ENCODE data around the gene FAM89A.
"Not testable (repeated sequence)": the region's sequence is repeated elsewhere in the genome, so short reads cannot be mapped to it uniquely, and the experiment has no call there.

Gene FAM89A

DNA sequence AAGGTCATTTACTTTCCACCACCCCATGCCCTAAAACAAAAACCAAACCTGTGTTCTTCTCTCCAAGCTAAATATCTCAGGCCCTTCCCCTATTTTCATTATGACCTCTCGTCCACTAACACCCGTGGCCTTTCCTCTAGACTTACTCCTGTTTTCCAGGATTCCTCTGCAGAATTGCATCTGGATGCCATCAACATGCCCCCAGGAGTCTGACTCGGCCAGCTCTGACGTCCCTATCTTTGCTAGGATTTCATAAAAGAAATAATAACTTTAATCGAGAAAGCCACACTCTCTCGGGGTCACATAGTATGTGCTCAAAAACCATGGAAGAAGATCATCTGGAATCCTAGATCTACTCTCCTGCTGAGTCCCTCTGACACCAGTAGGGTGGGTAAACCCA lies 13.5 kb downstream of the FAM89A start:
- Histone ChIP-seq H3K36me3 (ENCODE audit: control insufficient read depth in 5 of 5, insufficient read depth in 5 of 5, low read length in 5 of 5) (peaks cover 0 to 8% (median 4%) of the 10 kb centered on the region in 5 donors), H3K27me3 (ENCODE audit: control insufficient read depth in 5 of 5, insufficient read depth in 4 of 5, low read length in 5 of 5) (no peaks in the 10 kb centered on the region), H3K9ac (ENCODE audit: low read length in 5 of 5) (peak overlapping the region in 1 of 5 donors; percentile 6), H3K4me1 (ENCODE audit: control insufficient read depth in 5 of 5, insufficient read depth in 5 of 5, low read length in 5 of 5) (peaks cover 2 to 41% (median 39%) of the 10 kb centered on the region in 5 donors), H3K4me3 (ENCODE audit: low read depth in 1 of 5, low read length in 5 of 5) (no peak overlapping the region), H3K27ac (ENCODE audit: low read depth, low read length) (peak overlapping the region; percentile 43), H3K9me3 (ENCODE audit: control insufficient read depth in 5 of 5, low read length in 5 of 5) (no peaks in the 10 kb centered on the region)

DNA sequence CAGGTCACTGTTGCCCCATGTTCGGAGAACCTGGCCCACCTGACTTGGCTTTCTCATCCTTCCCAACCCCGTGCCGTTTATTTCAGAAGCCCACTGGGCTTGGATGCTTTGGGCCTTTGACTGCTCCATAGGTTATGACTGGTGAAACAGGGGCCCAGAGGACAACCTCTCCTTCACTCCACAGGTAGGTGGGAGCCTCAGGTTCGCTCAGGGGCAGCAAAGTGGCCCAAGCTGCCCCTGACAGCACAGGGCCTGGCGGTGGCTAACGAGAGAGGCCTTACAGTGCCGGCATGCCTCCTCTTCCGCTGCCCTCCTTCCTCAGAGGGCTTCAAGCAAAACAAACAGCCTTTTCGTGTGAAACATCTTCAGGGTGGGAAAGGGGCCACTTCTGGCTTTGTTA lies 16.9 kb downstream of the FAM89A start:
- Histone ChIP-seq H3K27me3 (ENCODE audit: control insufficient read depth in 5 of 5, insufficient read depth in 4 of 5, low read length in 5 of 5) (no peaks in the 10 kb centered on the region), H3K9me3 (ENCODE audit: control insufficient read depth in 5 of 5, low read length in 5 of 5) (no peaks in the 10 kb centered on the region), H3K4me1 (ENCODE audit: control insufficient read depth in 5 of 5, insufficient read depth in 5 of 5, low read length in 5 of 5) (peaks cover 5 to 49% (median 45%) of the 10 kb centered on the region in 5 donors), H3K4me3 (ENCODE audit: low read depth in 1 of 5, low read length in 5 of 5) (no peak overlapping the region), H3K9ac (ENCODE audit: low read length in 5 of 5) (no peak overlapping the region), H3K36me3 (ENCODE audit: control insufficient read depth in 5 of 5, insufficient read depth in 5 of 5, low read length in 5 of 5) (peaks cover 6 to 22% (median 13%) of the 10 kb centered on the region in 5 donors), H3K27ac (ENCODE audit: low read depth, low read length) (no peak overlapping the region)

DNA sequence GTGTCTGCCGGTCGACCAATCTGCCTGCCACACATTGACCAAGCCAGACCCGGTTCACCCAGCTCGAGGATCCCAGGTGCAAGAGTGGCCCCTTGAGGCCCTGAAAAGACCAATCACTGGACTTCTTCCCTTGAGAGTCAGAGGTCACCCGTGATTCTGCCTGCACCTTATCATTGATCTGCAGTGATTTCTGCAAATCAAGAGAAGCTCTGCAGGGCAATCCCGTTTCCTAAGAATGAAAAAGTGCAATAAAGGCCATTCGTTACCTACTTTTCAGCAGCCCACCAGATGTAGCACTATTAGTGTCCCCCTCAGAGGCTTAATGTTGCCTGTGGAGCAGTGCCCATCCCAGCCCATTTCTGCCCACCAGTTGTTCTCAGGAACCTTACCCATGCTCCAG lies 17.5 kb downstream of the FAM89A start:
- Histone ChIP-seq H3K4me1 (ENCODE audit: control insufficient read depth in 5 of 5, insufficient read depth in 5 of 5, low read length in 5 of 5) (peaks cover 5 to 43% (median 39%) of the 10 kb centered on the region in 5 donors), H3K36me3 (ENCODE audit: control insufficient read depth in 5 of 5, insufficient read depth in 5 of 5, low read length in 5 of 5) (peaks cover 6 to 24% (median 16%) of the 10 kb centered on the region in 5 donors)
- not testable (repeated sequence) for H3K4me3 ChIP-seq (ENCODE audit: low read depth in 1 of 5, low read length in 5 of 5); H3K9ac ChIP-seq (ENCODE audit: low read length in 5 of 5); H3K27me3 ChIP-seq (ENCODE audit: control insufficient read depth in 5 of 5, insufficient read depth in 4 of 5, low read length in 5 of 5); H3K27ac ChIP-seq (ENCODE audit: low read depth, low read length); H3K9me3 ChIP-seq (ENCODE audit: control insufficient read depth in 5 of 5, low read length in 5 of 5)

DNA sequence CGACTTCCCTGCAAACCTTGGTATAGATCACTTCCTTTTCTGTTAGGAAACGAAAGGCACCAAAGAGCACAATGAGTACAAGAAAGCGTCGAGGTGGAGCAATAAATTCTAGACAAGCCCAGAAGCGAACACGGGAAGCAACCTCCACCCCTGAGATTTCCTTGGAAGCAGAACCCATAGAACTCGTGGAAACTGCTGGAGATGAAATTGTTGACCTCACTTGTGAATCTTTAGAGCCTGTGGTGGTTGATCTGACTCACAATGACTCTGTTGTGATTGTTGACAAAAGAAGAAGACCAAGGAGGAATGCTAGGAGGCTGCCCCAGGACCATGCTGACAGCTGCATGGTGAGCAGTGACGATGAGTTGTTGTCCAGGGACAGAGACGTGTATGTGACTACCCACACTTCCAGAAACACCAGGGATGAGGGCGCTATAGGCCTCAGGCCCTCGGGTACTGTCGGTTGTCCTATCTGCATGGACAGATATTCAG lies 18.5 kb downstream of the FAM89A start:
- H3K27ac ChIP-seq (ENCODE audit: low read depth, low read length): no peak overlapping the region

DNA sequence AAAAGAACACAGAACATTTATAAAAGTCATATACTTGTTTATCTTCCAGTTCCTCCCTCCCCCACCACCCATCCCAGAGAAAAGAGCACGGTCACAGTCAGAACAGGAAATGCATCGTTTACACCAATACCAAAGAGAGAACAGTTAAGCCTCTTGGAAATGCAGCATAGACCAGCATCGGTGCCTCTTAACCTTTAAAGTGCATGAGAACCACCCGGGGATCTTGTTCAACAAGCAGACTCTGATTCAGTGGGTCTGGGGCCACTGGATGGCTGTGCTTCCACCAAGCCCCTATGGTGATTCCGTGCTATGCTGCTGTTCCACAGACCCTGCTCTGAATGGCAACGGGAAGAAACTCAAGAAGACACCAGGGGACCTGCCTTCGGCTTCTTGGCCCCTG lies 19.2 kb downstream of the FAM89A start:
- H3K9ac ChIP-seq (ENCODE audit: low read length in 5 of 5): no peak overlapping the region
- H3K36me3 ChIP-seq (ENCODE audit: control insufficient read depth in 5 of 5, insufficient read depth in 5 of 5, low read length in 5 of 5): peaks cover 6 to 32% (median 21%) of the 10 kb centered on the region in 5 donors
- H3K4me3 ChIP-seq (ENCODE audit: low read depth in 1 of 5, low read length in 5 of 5): peak overlapping the region in 1 of 5 donors; percentile 27
- H3K27ac ChIP-seq (ENCODE audit: low read depth, low read length): no peak overlapping the region
- H3K9me3 ChIP-seq (ENCODE audit: control insufficient read depth in 5 of 5, low read length in 5 of 5): no peaks in the 10 kb centered on the region
- H3K4me1 ChIP-seq (ENCODE audit: control insufficient read depth in 5 of 5, insufficient read depth in 5 of 5, low read length in 5 of 5): peaks cover under 1 to 26% (median 22%) of the 10 kb centered on the region in 5 donors
- no peaks in the 10 kb centered on the region for H3K27me3 ChIP-seq (ENCODE audit: control insufficient read depth in 5 of 5, insufficient read depth in 4 of 5, low read length in 5 of 5)

More for the DNA sequence above, 18.5 kb downstream of the FAM89A start:
- H3K4me1 ChIP-seq (ENCODE audit: control insufficient read depth in 5 of 5, insufficient read depth in 5 of 5, low read length in 5 of 5): peaks cover 2 to 34% (median 29%) of the 10 kb centered on the region in 5 donors
- no peaks in the 10 kb centered on the region for H3K9me3 ChIP-seq (ENCODE audit: control insufficient read depth in 5 of 5, low read length in 5 of 5)
- no peaks in the 10 kb centered on the region for H3K27me3 ChIP-seq (ENCODE audit: control insufficient read depth in 5 of 5, insufficient read depth in 4 of 5, low read length in 5 of 5)
- no peak overlapping the region for H3K4me3 ChIP-seq (ENCODE audit: low read depth in 1 of 5, low read length in 5 of 5)
- H3K9ac ChIP-seq (ENCODE audit: low read length in 5 of 5): no peak overlapping the region
- H3K36me3 ChIP-seq (ENCODE audit: control insufficient read depth in 5 of 5, insufficient read depth in 5 of 5, low read length in 5 of 5): peaks cover 6 to 30% (median 21%) of the 10 kb centered on the region in 5 donors

DNA sequence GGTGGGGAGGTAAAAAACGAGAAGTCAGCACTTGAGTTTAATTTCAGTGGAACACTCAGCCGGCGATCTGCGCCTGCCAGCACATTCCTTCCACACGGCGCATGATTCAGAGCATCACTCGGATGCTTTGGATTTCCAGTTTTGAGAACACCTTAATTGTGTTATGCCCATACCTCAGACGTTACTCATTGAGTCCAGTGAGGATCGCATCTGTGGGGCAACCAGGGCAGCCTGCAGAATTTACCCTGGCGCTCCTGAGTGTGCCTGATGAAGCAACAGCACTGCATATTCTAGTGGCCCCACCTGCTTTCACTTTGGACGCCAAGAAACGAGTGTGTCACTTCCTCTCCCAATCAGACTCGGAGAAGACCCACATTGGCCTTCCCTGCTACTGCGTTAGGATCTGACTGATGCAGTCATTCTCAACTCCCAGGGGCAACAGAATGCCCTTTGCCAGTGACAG lies 19.9 kb downstream of the FAM89A start:
- H3K36me3 ChIP-seq (ENCODE audit: control insufficient read depth in 5 of 5, insufficient read depth in 5 of 5, low read length in 5 of 5): peaks cover 6 to 39% (median 26%) of the 10 kb centered on the region in 5 donors
- no peaks in the 10 kb centered on the region for H3K9me3 ChIP-seq (ENCODE audit: control insufficient read depth in 5 of 5, low read length in 5 of 5)
- peak overlapping the region in 1 of 5 donors; percentile 27 for H3K4me3 ChIP-seq (ENCODE audit: low read depth in 1 of 5, low read length in 5 of 5)
- no peak overlapping the region for H3K9ac ChIP-seq (ENCODE audit: low read length in 5 of 5)
- H3K4me1 ChIP-seq (ENCODE audit: control insufficient read depth in 5 of 5, insufficient read depth in 5 of 5, low read length in 5 of 5): peaks cover 0 to 26% (median 22%) of the 10 kb centered on the region in 5 donors
- H3K27ac ChIP-seq (ENCODE audit: low read depth, low read length): no peak overlapping the region
- no peaks in the 10 kb centered on the region for H3K27me3 ChIP-seq (ENCODE audit: control insufficient read depth in 5 of 5, insufficient read depth in 4 of 5, low read length in 5 of 5)

DNA sequence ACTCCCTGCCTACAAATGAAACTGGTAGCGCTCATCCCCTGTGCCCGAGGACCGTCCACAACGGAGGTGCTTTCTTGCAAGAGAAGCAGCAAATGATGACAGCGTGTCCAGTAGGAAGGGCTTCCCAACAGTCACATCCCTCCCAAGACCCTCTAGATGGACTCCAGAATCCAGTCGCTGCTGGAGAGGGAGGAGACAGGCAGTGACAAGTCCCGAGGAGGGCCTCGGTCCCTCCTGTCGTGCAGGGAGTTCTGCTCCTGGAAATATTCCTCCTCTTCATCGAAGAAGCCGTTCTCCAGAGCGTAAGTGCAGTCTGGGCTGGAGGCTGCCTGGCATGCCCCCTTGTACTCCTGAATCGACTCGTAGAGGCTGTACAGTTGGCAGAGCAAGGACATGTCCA lies 20.3 kb downstream of the FAM89A start:
- Histone ChIP-seq H3K4me3 (ENCODE audit: low read depth in 1 of 5, low read length in 5 of 5) (no peak overlapping the region), H3K9me3 (ENCODE audit: control insufficient read depth in 5 of 5, low read length in 5 of 5) (no peaks in the 10 kb centered on the region), H3K36me3 (ENCODE audit: control insufficient read depth in 5 of 5, insufficient read depth in 5 of 5, low read length in 5 of 5) (peaks cover 6 to 39% (median 27%) of the 10 kb centered on the region in 5 donors), H3K27me3 (ENCODE audit: control insufficient read depth in 5 of 5, insufficient read depth in 4 of 5, low read length in 5 of 5) (no peaks in the 10 kb centered on the region), H3K9ac (ENCODE audit: low read length in 5 of 5) (no peak overlapping the region), H3K27ac (ENCODE audit: low read depth, low read length) (no peak overlapping the region), H3K4me1 (ENCODE audit: control insufficient read depth in 5 of 5, insufficient read depth in 5 of 5, low read length in 5 of 5) (peaks cover 0 to 26% (median 22%) of the 10 kb centered on the region in 5 donors)

DNA sequence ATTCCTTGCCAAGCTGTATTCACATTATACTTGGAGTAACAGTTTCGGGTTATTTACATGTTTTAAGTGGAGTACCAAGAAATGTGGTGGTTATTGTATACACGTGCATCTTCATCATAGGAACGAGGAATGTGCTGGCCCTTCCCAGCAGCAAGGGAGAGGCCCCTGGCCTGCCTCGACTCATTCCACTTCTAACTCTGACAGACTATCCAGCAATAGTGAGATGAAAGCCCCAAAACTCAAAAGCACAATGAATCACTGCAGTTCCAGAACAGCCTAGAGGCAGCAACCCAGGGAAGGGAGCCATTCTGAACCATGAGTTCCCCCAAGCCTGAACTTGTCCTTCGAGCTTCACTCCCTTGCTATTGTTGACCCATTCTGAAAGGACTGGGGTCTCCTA lies 23.1 kb downstream of the FAM89A start:
- Histone ChIP-seq H3K27me3 (ENCODE audit: control insufficient read depth in 5 of 5, insufficient read depth in 4 of 5, low read length in 5 of 5) (no peaks in the 10 kb centered on the region), H3K36me3 (ENCODE audit: control insufficient read depth in 5 of 5, insufficient read depth in 5 of 5, low read length in 5 of 5) (peaks cover 6 to 38% (median 26%) of the 10 kb centered on the region in 5 donors), H3K9me3 (ENCODE audit: control insufficient read depth in 5 of 5, low read length in 5 of 5) (peaks cover 0 to under 1% (median 0%) of the 10 kb centered on the region in 5 donors), H3K27ac (ENCODE audit: low read depth, low read length) (no peak overlapping the region), H3K9ac (ENCODE audit: low read length in 5 of 5) (no peak overlapping the region), H3K4me1 (ENCODE audit: control insufficient read depth in 5 of 5, insufficient read depth in 5 of 5, low read length in 5 of 5) (peaks cover 0 to 25% (median 16%) of the 10 kb centered on the region in 5 donors), H3K4me3 (ENCODE audit: low read depth in 1 of 5, low read length in 5 of 5) (no peak overlapping the region)

DNA sequence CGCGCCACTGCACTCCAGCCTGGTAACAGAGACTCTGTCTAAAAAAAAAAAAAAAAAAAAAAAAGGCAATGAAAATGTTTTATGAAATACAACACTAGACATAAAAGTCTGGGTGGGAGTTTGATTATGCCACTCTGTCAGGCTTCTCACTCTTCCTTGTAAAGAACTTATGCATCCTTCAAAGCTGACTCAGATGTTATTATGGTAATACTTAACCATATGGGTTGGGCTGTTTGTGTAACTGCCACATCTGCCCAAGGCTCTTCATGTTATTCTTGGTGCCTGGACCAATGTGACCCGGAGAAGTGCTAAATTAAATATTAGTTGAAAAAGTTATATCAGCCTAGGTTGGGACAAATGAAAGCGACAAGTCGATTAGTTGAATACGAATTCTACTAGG lies 23.8 kb downstream of the FAM89A start:
- H3K9ac ChIP-seq (ENCODE audit: low read length in 5 of 5): no peak overlapping the region
- H3K4me1 ChIP-seq (ENCODE audit: control insufficient read depth in 5 of 5, insufficient read depth in 5 of 5, low read length in 5 of 5): peaks cover 0 to 18% (median 13%) of the 10 kb centered on the region in 5 donors
- H3K9me3 ChIP-seq (ENCODE audit: control insufficient read depth in 5 of 5, low read length in 5 of 5): peaks cover 0 to 2% (median 0%) of the 10 kb centered on the region in 5 donors
- H3K4me3 ChIP-seq (ENCODE audit: low read depth in 1 of 5, low read length in 5 of 5): no peak overlapping the region
- peaks cover 10 to 38% (median 26%) of the 10 kb centered on the region in 5 donors for H3K36me3 ChIP-seq (ENCODE audit: control insufficient read depth in 5 of 5, insufficient read depth in 5 of 5, low read length in 5 of 5)
- H3K27me3 ChIP-seq (ENCODE audit: control insufficient read depth in 5 of 5, insufficient read depth in 4 of 5, low read length in 5 of 5): no peaks in the 10 kb centered on the region
- H3K27ac ChIP-seq (ENCODE audit: low read depth, low read length): no peak overlapping the region

DNA sequence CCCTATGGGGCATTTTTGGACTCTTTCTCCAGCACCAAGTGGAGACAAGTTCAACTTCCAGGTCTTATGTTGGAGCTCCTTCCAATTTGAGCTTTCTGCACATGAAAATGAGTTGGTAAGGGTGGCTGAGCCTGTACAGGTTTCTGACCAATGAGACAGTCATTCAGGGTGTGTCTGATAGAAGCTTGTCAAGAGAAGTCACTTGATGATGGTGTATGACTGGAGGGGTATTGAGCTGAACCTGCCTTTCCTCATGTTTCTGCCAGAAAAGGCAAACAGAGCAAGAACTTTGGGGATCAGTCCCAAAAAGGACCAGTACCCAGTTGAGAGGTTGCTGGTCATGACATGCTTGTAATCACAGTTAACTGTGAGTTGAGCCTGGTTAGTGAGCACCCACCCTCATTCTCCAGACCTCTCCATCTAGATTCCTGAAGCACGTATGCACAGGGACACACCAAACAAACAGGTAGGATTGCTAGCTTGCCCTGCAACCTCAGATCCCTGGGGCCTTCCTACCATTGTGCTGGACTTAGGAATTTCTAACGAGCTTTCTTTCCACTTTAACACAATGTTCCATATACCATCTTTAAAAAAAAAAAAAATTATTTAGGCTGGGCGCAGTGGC lies 26.6 kb downstream of the FAM89A start:
- H3K9ac ChIP-seq (ENCODE audit: low read length in 5 of 5): no peak overlapping the region
- no peaks in the 10 kb centered on the region for H3K27me3 ChIP-seq (ENCODE audit: control insufficient read depth in 5 of 5, insufficient read depth in 4 of 5, low read length in 5 of 5)
- no peak overlapping the region for H3K27ac ChIP-seq (ENCODE audit: low read depth, low read length)
- H3K9me3 ChIP-seq (ENCODE audit: control insufficient read depth in 5 of 5, low read length in 5 of 5): peaks cover 0 to 2% (median 0%) of the 10 kb centered on the region in 5 donors
- H3K36me3 ChIP-seq (ENCODE audit: control insufficient read depth in 5 of 5, insufficient read depth in 5 of 5, low read length in 5 of 5): peaks cover 6 to 29% (median 17%) of the 10 kb centered on the region in 5 donors
- H3K4me1 ChIP-seq (ENCODE audit: control insufficient read depth in 5 of 5, insufficient read depth in 5 of 5, low read length in 5 of 5): no peaks in the 10 kb centered on the region
- H3K4me3 ChIP-seq (ENCODE audit: low read depth in 1 of 5, low read length in 5 of 5): no peak overlapping the region
